Vagina (tissue), 2 donors: Measurements from ENCODE around the gene ANKRD11. TPM values are rescaled to one million over a fixed set of nuclear protein-coding genes. Genes with fewer than 3 reads are reported as not detected.

Experiments
- DNase-seq, 2 donors: peaks; one replicate each; pipeline ENCODE4 v3.0.0-alpha.2; 2017; ENCODE audit errors: extremely low spot score in 2 of 2
- H3K27ac ChIP-seq: fragments of 200-600 bp; sonication (generic); one replicate; pipeline ENCODE4 v1.5.1; 2019
- H3K27me3 ChIP-seq: fragments of 200-600 bp; sonication (generic); one replicate; pipeline ENCODE4 v1.5.1; 2019
- H3K36me3 ChIP-seq, 2 donors: fragments of 200-600 bp; sonication (generic); one replicate each; pipeline ENCODE4 v1.5.1; 2017 to 2019
- H3K4me1 ChIP-seq: fragments of 200-600 bp; sonication (generic); one replicate; pipeline ENCODE4 v1.5.1; 2019
- H3K4me3 ChIP-seq, 2 donors: fragments of 200-600 bp; sonication (generic); 1 replicate in 1 of 2; 2 replicates in 1 of 2; pipeline ENCODE4 v1.5.1; 2016 to 2019
- H3K9me3 ChIP-seq: fragments of 200-600 bp; sonication (generic); one replicate; pipeline ENCODE4 v1.5.1; 2019
- POLR2A ChIP-seq, 2 donors: fragments of 450-650 bp; IDR thresholded peaks; one replicate each; pipeline ENCODE4 v1.6.1; 2017; ENCODE audit warnings: antibody characterized with exemption in 2 of 2, mild to moderate bottlenecking in 2 of 2, moderate library complexity in 2 of 2
- POLR2AphosphoS5 ChIP-seq, 2 donors: sonication (generic); formaldehyde crosslinking; IDR thresholded peaks; one replicate each; pipeline ENCODE4 v1.9.0; 2017; ENCODE audit warnings: antibody characterized with exemption in 2 of 2, mild to moderate bottlenecking in 2 of 2, low read depth in 1 of 2; ENCODE audit not compliant: insufficient read depth in 1 of 2
- intact Hi-C: fragments of 100-400 bp; cut with DNase I; formaldehyde crosslinking; loops from one replicate; pipeline ENCODE4 v1.15.1; 2023
- total RNA-seq: library from RNA; depleted of rRNA; stranded (reverse); fragments of >200 nt; gene quantifications from one replicate; pipeline ENCODE4 v1.2.3, GENCODE V29; 2016
- TF ChIP-seq, protein P1 (sequence below), 3 experiments: fragments of 450-650 bp in 2 of 3; fragments of 200-600 bp in 1 of 3; sonication (generic) in 1 of 3; IDR thresholded peaks; one replicate each; pipeline ENCODE4 v1.5.1; 2017 to 2019; ENCODE audit warnings: antibody characterized with exemption in 3 of 3, mild to moderate bottlenecking in 2 of 3, moderate library complexity in 2 of 3

The ANKRD11 gene
- total RNA-seq, 1 donor from 2014 or later: 135 TPM

DNA sequence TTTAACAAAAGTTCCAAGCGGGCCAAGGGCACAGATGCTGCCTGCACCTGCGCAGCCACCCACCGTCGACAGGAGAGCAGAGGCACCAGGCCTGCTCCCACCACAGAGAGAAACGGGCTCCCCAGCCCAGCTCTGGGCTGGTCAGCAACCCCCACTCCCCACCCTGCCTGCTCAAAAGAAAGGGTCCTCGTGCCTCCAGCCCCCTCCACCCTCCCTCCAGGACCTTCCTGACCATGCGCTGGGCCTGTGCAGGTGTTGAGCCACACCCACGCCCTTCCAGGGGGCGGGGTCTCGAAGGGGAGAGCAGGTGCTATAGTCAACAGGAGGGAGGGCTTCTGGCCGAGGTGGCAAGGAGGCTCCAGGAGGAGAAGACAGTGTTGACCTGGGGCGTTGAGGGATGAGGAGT, 247.6 kb downstream of the ANKRD11 start:
- intact Hi-C loops: no loop called here
- Histone ChIP-seq H3K27me3 (no peaks in the 10 kb centered on the region), H3K36me3 (no peaks in the 10 kb centered on the region), H3K9me3 (no peaks in the 10 kb centered on the region), H3K4me3 (no peak overlapping the region), H3K27ac (no peak overlapping the region), H3K4me1 (peaks cover 23% of the 10 kb centered on the region)
- TF ChIP-seq POLR2A (IDR thresholded peaks at IDR 0.05) (no peak), POLR2AphosphoS5 (IDR thresholded peaks at IDR 0.05; ENCODE audit: insufficient read depth in 1 of 2, low read depth in 1 of 2) (no peak)
- TF ChIP-seq, protein P1, sequence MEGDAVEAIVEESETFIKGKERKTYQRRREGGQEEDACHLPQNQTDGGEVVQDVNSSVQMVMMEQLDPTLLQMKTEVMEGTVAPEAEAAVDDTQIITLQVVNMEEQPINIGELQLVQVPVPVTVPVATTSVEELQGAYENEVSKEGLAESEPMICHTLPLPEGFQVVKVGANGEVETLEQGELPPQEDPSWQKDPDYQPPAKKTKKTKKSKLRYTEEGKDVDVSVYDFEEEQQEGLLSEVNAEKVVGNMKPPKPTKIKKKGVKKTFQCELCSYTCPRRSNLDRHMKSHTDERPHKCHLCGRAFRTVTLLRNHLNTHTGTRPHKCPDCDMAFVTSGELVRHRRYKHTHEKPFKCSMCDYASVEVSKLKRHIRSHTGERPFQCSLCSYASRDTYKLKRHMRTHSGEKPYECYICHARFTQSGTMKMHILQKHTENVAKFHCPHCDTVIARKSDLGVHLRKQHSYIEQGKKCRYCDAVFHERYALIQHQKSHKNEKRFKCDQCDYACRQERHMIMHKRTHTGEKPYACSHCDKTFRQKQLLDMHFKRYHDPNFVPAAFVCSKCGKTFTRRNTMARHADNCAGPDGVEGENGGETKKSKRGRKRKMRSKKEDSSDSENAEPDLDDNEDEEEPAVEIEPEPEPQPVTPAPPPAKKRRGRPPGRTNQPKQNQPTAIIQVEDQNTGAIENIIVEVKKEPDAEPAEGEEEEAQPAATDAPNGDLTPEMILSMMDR (IDR thresholded peaks at IDR 0.05): no peak
- no peak for DNase-seq

DNA sequence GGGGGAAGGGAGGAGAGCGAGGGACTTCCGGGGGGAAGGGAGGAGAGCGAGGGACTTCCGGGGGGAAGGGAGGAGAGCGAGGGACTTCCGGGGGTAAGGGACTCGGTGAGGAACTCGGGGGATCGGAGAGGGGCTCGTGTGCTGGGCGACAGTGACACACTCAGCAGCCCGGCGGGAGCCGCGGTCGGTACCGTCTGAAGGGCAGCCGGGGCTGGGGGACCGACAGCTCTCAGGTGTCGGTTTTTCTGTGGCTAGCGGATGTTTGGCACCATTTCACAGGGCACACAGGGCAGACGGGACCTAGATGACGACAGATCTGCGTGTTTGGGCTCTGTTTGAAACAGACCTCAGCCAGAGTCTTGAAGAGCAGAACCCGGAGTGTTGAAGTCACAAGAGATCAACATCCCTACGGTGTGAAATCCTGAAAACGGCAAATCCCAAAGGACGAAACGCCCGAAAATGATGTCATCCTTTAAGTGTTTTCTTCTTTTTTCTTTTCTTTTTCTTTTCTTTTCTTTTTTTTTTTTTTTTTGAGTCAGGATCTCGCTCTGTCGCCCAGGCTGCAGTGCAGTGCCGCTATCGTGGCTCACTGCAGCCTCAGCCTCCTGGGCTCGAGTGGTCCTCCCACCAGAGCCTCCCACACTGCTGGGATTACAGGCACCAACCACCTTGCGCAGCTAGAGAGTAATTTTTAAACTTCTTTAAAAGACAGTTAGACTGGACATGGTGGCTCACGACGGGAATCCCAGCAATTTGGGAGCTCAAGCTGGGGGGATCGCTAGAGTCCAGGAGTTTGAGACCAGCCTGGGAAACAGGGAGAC, 249.0 kb downstream of the ANKRD11 start:
- TF ChIP-seq, protein P1 (IDR thresholded peaks at IDR 0.05): no peak
- peak in 1 of 2 donors; percentile 94 for TF ChIP-seq POLR2AphosphoS5 (IDR thresholded peaks at IDR 0.05; ENCODE audit: insufficient read depth in 1 of 2, low read depth in 1 of 2)
- TF ChIP-seq POLR2A (IDR thresholded peaks at IDR 0.05): peak in 1 of 2 donors; percentile 57
- intact Hi-C loops: no loop called here
- no peak for DNase-seq

DNA sequence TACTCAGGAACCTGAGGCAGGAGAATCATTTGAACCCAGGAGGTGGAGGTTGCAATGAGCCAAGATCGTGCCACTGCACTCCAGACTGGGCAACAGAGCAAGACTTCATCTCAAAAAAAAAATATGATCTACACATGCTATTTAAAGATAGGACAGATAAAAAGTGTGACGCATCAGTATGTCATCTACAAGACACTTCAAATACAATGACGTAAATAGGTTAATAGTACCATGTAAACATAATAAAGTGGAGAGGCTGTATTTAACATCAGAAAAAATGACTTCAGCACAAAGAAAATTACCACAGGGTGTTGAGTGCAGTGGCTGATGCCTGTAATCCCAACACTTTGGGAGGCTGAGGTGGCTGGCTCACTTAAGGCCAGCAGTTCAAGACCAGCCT, 252.6 kb downstream of the ANKRD11 start:
- H3K27me3 ChIP-seq: no peaks in the 10 kb centered on the region
- intact Hi-C loops: no loop called here
- peaks cover 13% of the 10 kb centered on the region for H3K4me1 ChIP-seq
- H3K36me3 ChIP-seq: peaks cover 0 to 8% of the 10 kb centered on the region in 2 donors
- no peak overlapping the region for H3K4me3 ChIP-seq
- H3K9me3 ChIP-seq: no peaks in the 10 kb centered on the region
- TF ChIP-seq POLR2AphosphoS5 (IDR thresholded peaks at IDR 0.05; ENCODE audit: insufficient read depth in 1 of 2, low read depth in 1 of 2) (no peak), POLR2A (IDR thresholded peaks at IDR 0.05) (no peak)
- TF ChIP-seq, protein P1 (IDR thresholded peaks at IDR 0.05): no peak
- H3K27ac ChIP-seq: no peak overlapping the region
- DNase-seq: no peak

More for the DNA sequence above, 249.0 kb downstream of the ANKRD11 start:
- Histone ChIP-seq H3K27ac (peak overlapping the region; percentile 86), H3K4me3 (peak overlapping the region; percentile 66 to 77), H3K36me3 (no peaks in the 10 kb centered on the region), H3K27me3 (no peaks in the 10 kb centered on the region), H3K4me1 (peaks cover 14% of the 10 kb centered on the region), H3K9me3 (no peaks in the 10 kb centered on the region)

- Histone ChIP-seq H3K27me3 (no peaks in the 10 kb centered on the region), H3K27ac (no peak overlapping the region), H3K36me3 (peaks cover 0 to 31% of the 10 kb centered on the region in 2 donors), H3K4me1 (no peaks in the 10 kb centered on the region), H3K9me3 (no peaks in the 10 kb centered on the region), H3K4me3 (no peak overlapping the region)
- intact Hi-C loops: no loop called here
- DNase-seq: no peak
- TF ChIP-seq, protein P1 (IDR thresholded peaks at IDR 0.05): no peak
- no peak for TF ChIP-seq POLR2AphosphoS5 (IDR thresholded peaks at IDR 0.05; ENCODE audit: insufficient read depth in 1 of 2, low read depth in 1 of 2)
- TF ChIP-seq POLR2A (IDR thresholded peaks at IDR 0.05): no peak
Observed at GRCh38 chr16:89233678-89234490, 256.5 kb downstream of the ANKRD11 start.
